MCF 10A (cell line): ENCODE data around the gene CLCNKB. TPM values are rescaled to one million over a fixed set of nuclear protein-coding genes. Genes with fewer than 3 reads are reported as not detected.
"Not testable (repeated sequence)": the region's sequence is repeated elsewhere in the genome, so short reads cannot be mapped to it uniquely, and the experiment has no call there.

Experiments used
- BruUV-seq: library from RNA; stranded (reverse); fragments of 400-500 nt; replicated peaks from 2 replicates; lab custom pipeline; 2021; lab: Mats Ljungman, UMichigan
- CTCF ChIA-PET: fragments of 300-600 bp; sonication (Branson Sonifier 250); formaldehyde crosslinking; extraction: SDS; loops from one replicate; lab custom pipeline; 2021; ENCODE audit warnings: antibody characterized with exemption, inconsistent platforms; lab: Yijun Ruan, JAX
- POLR2A ChIA-PET: fragments of 300-600, 350-650 bp; sonication (Branson Sonifier 250); formaldehyde crosslinking; extraction: SDS; loops from one replicate; lab custom pipeline; 2020; ENCODE audit warnings: antibody characterized with exemption, inconsistent platforms; lab: Yijun Ruan, JAX
- DNase-seq: peaks from one replicate; pipeline ENCODE4 v3.0.0-alpha.2; 2018; ENCODE audit not compliant: unreplicated experiment
- H3K27ac Mint-ChIP-seq: one replicate; pipeline ENCODE4 v1.8.0; 2022; ENCODE audit warnings: mild to moderate bottlenecking, low read depth, mixed read lengths; ENCODE audit not compliant: unreplicated experiment
- H3K27me3 Mint-ChIP-seq: one replicate; pipeline ENCODE4 v1.8.0; 2022; ENCODE audit warnings: mixed read lengths; ENCODE audit not compliant: insufficient read depth, unreplicated experiment
- H3K36me3 Mint-ChIP-seq: one replicate; pipeline ENCODE4 v1.8.0; 2022; ENCODE audit warnings: mild to moderate bottlenecking, moderate library complexity, mixed read lengths; ENCODE audit not compliant: insufficient read depth, unreplicated experiment
- H3K4me1 Mint-ChIP-seq: one replicate; pipeline ENCODE4 v1.8.0; 2022; ENCODE audit warnings: mixed read lengths; ENCODE audit not compliant: insufficient read depth, unreplicated experiment
- H3K4me3 Mint-ChIP-seq: one replicate; pipeline ENCODE4 v1.8.0; 2022; ENCODE audit warnings: mild to moderate bottlenecking, moderate library complexity, mixed read lengths; ENCODE audit not compliant: unreplicated experiment
- H3K9me3 Mint-ChIP-seq: one replicate; pipeline ENCODE4 v1.8.0; 2022; ENCODE audit warnings: mixed read lengths; ENCODE audit not compliant: unreplicated experiment
- CTCF ChIP-seq: fragments of 200-600 bp; IDR thresholded peaks from one replicate; pipeline ENCODE4 v1.8.0; 2022; ENCODE audit warnings: antibody characterized with exemption, mild to moderate bottlenecking; ENCODE audit not compliant: unreplicated experiment
- intact Hi-C: fragments of 100-400 bp; cut with micrococcal nuclease; formaldehyde crosslinking; loops from 2 replicates; pipeline ENCODE4 v1.14.1; 2022
- total RNA-seq: library from RNA; stranded (reverse); gene quantifications from 2 replicates; pipeline ENCODE4 v1.2.3, GENCODE V29; 2022

Gene CLCNKB
- total RNA-seq, 1 experiment from 2014 or later = not detected

GRCh38 chr1:15997076-15997585 is 46.5 kb upstream of the CLCNKB start:
- BruUV-seq = no TSS peak
- Mint-ChIP-seq H3K36me3 (no peaks in the 10 kb centered on the region), H3K27me3 (no peaks in the 10 kb centered on the region), H3K4me1 (no peaks in the 10 kb centered on the region), H3K27ac (no peak overlapping the region), H3K9me3 (no peaks in the 10 kb centered on the region), H3K4me3 (no peak overlapping the region)
- intact Hi-C loops = no loop called here
- POLR2A ChIA-PET = no interaction called here
- no peak for TF ChIP-seq CTCF
- CTCF ChIA-PET = interaction anchor here (1.0 to 1.6 kb wide), 3 partner anchors 11 to 205 kb away, joined by 3 to 5 read pairs (median 3); no protein-coding TSS in a partner anchor
- DNase-seq = no peak

GRCh38 chr1:15997637-15998280 is 45.8 kb upstream of the CLCNKB start:
- Mint-ChIP-seq H3K4me3 (no peak overlapping the region), H3K36me3 (no peaks in the 10 kb centered on the region), H3K27ac (no peak overlapping the region), H3K27me3 (no peaks in the 10 kb centered on the region), H3K4me1 (no peaks in the 10 kb centered on the region), H3K9me3 (no peaks in the 10 kb centered on the region)
- intact Hi-C loops = no loop called here
- ChIA-PET POLR2A (interaction anchor here (0.6 kb wide), 1 partner anchor 57 kb away, joined by 3 read pairs; no protein-coding TSS in a partner anchor), CTCF (interaction anchor here (0.6 to 1.6 kb wide), 6 partner anchors 10 to 206 kb away, joined by 3 to 5 read pairs (median 3); no protein-coding TSS in a partner anchor)
- DNase-seq = no peak
- no peak for TF ChIP-seq CTCF
- no TSS peak for BruUV-seq

DNA sequence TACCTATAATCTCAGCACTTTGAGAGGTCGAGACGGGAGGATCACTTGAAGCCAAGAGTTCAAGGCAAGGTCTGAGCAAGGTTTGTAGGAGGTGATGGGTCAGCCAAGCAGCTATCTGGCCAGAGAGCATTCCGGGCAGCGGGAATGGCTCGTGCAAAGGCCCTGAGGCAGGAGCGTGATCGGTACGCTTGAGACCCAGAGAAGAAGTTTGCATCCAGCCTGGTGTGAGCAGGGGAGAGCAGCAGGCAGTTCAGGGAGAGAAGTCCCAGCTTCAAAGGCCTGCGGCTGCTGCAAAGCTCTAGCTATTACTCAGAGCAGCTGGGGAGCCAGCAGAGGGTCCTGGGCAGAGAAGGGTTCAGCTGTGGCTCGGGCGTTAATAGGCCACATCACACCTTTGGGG is 44.7 kb upstream of the CLCNKB start:
- ChIA-PET CTCF (interaction anchor here (0.6 kb wide), 1 partner anchor 83 kb away, joined by 4 read pairs; no protein-coding TSS in a partner anchor), POLR2A (interaction anchor here (1.0 kb wide), 1 partner anchor 211 kb away, joined by 3 read pairs; no protein-coding TSS in a partner anchor)
- no TSS peak for BruUV-seq
- Mint-ChIP-seq H3K36me3 (no peaks in the 10 kb centered on the region), H3K27me3 (no peaks in the 10 kb centered on the region), H3K27ac (no peak overlapping the region), H3K9me3 (no peaks in the 10 kb centered on the region), H3K4me1 (no peaks in the 10 kb centered on the region), H3K4me3 (no peak overlapping the region)
- DNase-seq = no peak
- intact Hi-C loops = no loop called here
- TF ChIP-seq CTCF = no peak

DNA sequence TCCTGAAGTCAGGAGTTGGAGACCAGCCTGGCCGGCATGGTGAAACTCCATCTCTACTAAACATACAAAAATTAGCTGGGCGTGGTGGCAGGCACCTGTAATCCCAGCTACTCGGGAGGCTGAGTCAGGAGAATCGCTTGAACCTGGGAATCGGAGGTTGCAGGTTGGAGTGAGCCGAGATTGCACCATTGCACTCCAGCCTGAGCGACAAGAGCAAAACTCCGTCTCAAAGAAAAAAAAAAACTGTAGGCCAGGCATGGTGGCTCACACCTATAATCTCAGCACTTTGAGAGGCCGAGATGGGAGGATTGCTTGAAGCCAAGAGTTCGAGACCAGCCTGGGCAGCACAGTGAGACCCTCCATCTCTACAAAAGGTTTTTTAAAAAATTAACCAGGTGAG is 42.3 kb upstream of the CLCNKB start:
- H3K36me3 Mint-ChIP-seq, H3K27me3 Mint-ChIP-seq, POLR2A ChIA-PET, H3K27ac Mint-ChIP-seq, H3K4me1 Mint-ChIP-seq, H3K4me3 Mint-ChIP-seq, H3K9me3 Mint-ChIP-seq, BruUV-seq, DNase-seq: not testable (repeated sequence)
- CTCF ChIA-PET = interaction anchor here (0.7 to 1.7 kb wide), 3 partner anchors 36 to 186 kb away, joined by 3 to 4 read pairs (median 4); no protein-coding TSS in a partner anchor
- intact Hi-C loops = loop anchor here (10.0 kb wide), 2 partner anchors 244 to 364 kb away; partner anchors contain the start of gene SZRD1
